Motor neuron (in vitro differentiated cells): ENCODE results near the gene F3. TPM values are rescaled to one million over a fixed set of nuclear protein-coding genes. Genes with fewer than 3 reads are reported as not detected.
"Not testable (repeated sequence)": the region's sequence is repeated elsewhere in the genome, so short reads cannot be mapped to it uniquely, and the experiment has no call there.

Source experiments
- ATAC-seq, 8 experiments: fragments of 200-7000 bp; cut with Tn5 transposase; replicated peaks in 6 of 8; 2 replicates each; pipeline ENCODE4 v1.8.0; 2021; ENCODE audit warnings: mild to moderate bottlenecking in 8 of 8, moderate library complexity in 8 of 8
- H3K27ac ChIP-seq, 2 donors: fragments of 250-450 bp; sonication (Bioruptor Pico); 2 replicates each; pipeline ENCODE4 v1.9.0; 2021; ENCODE audit warnings: antibody characterized with exemption in 2 of 2, mild to moderate bottlenecking in 2 of 2, moderate library complexity in 1 of 2
- H3K4me1 ChIP-seq, 2 donors: fragments of 250-450 bp; sonication (Bioruptor Pico); replicated peaks in 1 of 2; 2 replicates each; pipeline ENCODE4 v1.6.1; 2021; ENCODE audit warnings: antibody characterized with exemption in 2 of 2, mild to moderate bottlenecking in 2 of 2, moderate library complexity in 1 of 2
- H3K4me3 ChIP-seq, 5 donors: fragments of 250-450 bp; sonication (Bioruptor Pico); 2 replicates each; pipeline ENCODE4 v1.9.0; 2021; ENCODE audit warnings: antibody characterized with exemption in 5 of 5, mild to moderate bottlenecking in 5 of 5, moderate library complexity in 4 of 5
- WGBS, 10 experiments: fragments of 450-650 bp; shearing (Covaris generic); methylation state at CpG; one replicate each; pipeline ENCODE4 v1.0.0; 2022; 5-methylcytosine and 5-hydroxymethylcytosine counted together
- in situ Hi-C, 9 experiments: fragments of 400-800 bp; cut with MboI; loops; one replicate each; pipeline ENCODE4 v1.15.0; 2021; ENCODE audit warnings: low sequenced_read_pairs in 9 of 9, low pct_unique_long_range_greater_than_20kb in 2 of 9; ENCODE audit not compliant: unreplicated experiment in 9 of 9
- total RNA-seq, 8 experiments: library from RNA; unstranded; fragments of 300-600 nt; gene quantifications; 2 replicates each; pipeline versions ENCODE4 v1.2.3 to v1.2.4, GENCODE V29; 2022

The F3 gene
- total RNA-seq = 100 to 1,000 TPM in 2 of 8 experiments, 10 to 100 TPM in 1, 1 to 10 TPM in 5; 1.2 to 265 (median 3.2) TPM

DNA sequence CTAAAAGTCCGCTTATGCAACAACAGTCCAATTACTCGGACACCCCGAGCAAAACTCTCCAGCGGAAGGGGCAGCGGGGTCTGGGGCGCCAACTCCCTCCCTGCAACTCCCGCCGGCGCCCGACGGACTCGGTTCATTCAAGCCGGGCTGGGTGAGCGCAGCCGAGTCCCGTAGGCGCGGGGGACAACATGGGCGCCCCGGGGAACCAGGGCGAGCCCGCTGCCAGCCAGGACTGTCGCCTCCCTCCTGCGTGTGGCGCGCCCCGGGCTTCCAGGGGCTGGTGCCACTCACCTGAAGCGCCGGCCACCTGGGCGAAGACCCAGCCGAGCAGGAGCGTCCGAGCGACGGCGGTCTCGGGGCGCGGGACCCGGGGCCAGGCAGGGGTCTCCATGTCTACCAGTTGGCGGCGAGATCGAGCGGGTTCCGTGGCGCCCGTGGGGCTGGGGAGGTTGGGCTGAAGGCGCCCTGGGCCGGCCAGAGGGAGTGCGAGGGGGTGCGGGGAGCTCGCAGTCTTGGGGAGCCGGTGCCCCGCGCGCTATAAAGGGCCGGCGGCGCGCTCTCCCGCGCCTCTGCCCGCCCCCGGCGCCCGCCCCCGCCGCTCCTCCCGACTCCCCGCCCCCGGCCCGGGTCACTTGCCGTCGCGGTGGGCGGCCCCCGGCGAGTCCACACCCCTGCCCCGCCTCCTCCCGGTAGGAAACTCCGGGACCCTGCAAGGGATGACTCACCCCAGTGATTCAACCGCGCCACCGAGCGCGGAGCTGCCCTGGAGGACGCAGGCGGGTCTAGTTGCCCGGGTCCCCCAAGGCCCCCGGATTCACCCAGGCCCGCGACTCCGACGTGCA lies at the start of gene F3:
F3 (minus strand) TSS at position 514 of the 842 bp plus-strand sequence; CDS start at position 391, 123 bp downstream.
- WGBS, 10 experiments = 0 to 2% (median 1%) methylated on average over 1 to 32 of the region's 94 CpGs; no CpG with 5 or more reads in 5 of the 10 experiments

DNA sequence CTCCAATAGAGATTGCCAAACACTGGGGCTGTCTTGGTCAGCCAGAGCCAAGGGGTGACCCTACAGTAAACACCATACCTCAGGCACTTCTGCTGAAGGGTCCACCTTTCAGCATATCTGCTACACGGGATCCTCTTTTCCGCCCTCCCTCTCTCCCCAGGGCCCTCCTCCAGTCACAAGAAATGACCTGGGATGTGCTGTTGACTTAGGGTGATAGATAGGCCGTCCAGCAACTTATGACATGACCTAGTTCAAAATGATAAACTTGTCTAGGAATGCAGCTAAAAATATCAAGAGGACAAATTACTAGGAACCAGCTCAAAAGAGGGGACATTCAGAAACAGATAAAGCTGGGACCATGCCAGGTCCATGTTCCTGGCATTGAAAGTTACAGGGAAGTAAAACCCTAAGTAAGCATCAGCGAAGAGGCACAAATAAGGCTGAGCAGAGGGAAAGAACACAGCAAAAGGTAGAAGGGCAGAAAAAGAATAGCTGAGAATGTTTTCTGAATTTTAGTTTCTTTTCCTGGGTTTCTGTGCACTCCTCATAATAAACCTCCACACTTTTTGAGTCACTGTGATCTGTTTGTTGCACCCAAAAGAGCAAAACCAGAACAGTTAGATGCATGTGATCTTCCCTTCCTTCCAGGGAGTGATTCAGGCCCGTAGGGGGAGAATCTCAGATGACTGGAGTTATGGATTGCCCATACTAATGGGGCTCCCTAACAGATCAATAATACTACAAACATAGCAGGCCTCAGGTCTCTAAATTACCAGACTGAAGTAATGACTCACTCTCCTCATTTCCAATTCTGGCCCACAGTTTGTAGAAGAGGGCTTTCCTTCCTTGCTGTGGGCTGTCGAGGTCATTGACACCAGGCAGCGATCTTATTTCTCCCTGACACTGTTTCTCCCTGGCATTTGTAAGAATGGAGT lies 48.9 kb upstream of the F3 start:
- in situ Hi-C loops = no loop called here
- ATAC-seq = peak in 7 of 8 experiments; percentile 42 to 78 (median 70)
- WGBS, 10 experiments = 21 to 100% (median 77%) methylated on average over 1 to 7 of the region's 7 CpGs

More for the DNA sequence above, at the start of gene F3:
- in situ Hi-C loops = loop anchor here in 1 of 9 experiments (25.0 kb wide), 2 partner anchors 271 to 521 kb away; partner anchors contain the start of genes ALG14 and SLC44A3
- H3K4me1 ChIP-seq = no peaks in the 10 kb centered on the region
- ATAC-seq = peak; percentile 75 to 97 (median 96)
- peak within 1 kb of the TSS in 1 of 2 donors; percentile 2 for H3K27ac ChIP-seq
- H3K4me3 ChIP-seq = peak within 1 kb of the TSS; percentile 47 to 69 (median 50)

DNA sequence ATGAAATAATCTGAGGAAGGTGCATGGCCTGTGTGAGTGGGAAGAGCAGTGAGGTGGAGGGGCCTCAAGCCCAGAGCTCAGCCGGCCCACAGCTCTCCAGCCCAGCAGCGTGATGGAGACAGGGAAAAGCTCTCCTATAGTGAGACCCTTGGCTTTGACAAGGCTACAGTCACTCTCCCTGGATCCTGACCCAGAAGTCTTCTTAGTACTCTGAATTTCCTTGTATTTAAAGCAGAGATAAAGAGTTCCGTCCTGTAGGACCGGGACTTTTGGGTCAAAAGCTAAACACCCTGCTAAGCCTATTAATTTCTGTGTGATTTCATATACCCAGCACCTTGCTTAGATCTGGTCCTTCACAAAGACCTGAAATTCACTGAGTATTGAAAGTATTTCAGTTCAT lies 48.2 kb upstream of the F3 start:
- no peak for ATAC-seq
- Histone ChIP-seq H3K27ac (no peak overlapping the region), H3K4me1 (peaks cover 28 to 33% of the 10 kb centered on the region in 2 donors), H3K4me3 (no peak overlapping the region)
- in situ Hi-C loops = no loop called here
- WGBS, 10 experiments = 89 to 100% (median 96%) methylated on average over 1 to 4 of the region's 4 CpGs; no CpG with 5 or more reads in 2 of the 10 experiments

More for the DNA sequence above, 48.9 kb upstream of the F3 start:
- H3K4me1 ChIP-seq = peaks cover 29 to 41% of the 10 kb centered on the region in 2 donors
- no peak overlapping the region for H3K27ac ChIP-seq
- H3K4me3 ChIP-seq = no peak overlapping the region

DNA sequence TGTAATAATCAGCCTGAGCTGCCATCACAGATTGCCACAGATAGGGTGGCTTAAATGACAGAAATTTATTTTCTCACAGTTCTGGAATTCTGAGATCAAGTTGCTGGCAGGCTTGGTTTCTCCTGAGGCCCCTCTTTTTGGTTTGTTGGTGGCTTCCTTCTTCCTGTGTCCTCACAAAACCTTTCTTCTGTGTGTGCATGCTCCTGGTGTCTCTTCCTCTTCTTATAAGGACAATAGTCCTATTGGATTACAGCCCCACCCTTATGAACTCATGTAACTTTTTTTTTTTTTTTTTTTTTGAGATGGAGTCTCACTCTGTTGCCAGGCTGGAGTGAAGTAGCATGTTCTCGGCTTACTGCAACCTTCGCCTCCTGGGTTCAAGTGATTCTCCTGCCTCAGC lies 41.0 kb upstream of the F3 start:
- in situ Hi-C loops = no loop called here
- ATAC-seq = no peak
- no peaks in the 10 kb centered on the region for H3K4me1 ChIP-seq
- H3K4me3 ChIP-seq = no peak overlapping the region
- 25 to 100% (median 71%) methylated on average over 1 to 2 of the region's 2 CpGs; no CpG with 5 or more reads in 4 of the 10 experiments for WGBS, 10 experiments
- no peak overlapping the region for H3K27ac ChIP-seq

DNA sequence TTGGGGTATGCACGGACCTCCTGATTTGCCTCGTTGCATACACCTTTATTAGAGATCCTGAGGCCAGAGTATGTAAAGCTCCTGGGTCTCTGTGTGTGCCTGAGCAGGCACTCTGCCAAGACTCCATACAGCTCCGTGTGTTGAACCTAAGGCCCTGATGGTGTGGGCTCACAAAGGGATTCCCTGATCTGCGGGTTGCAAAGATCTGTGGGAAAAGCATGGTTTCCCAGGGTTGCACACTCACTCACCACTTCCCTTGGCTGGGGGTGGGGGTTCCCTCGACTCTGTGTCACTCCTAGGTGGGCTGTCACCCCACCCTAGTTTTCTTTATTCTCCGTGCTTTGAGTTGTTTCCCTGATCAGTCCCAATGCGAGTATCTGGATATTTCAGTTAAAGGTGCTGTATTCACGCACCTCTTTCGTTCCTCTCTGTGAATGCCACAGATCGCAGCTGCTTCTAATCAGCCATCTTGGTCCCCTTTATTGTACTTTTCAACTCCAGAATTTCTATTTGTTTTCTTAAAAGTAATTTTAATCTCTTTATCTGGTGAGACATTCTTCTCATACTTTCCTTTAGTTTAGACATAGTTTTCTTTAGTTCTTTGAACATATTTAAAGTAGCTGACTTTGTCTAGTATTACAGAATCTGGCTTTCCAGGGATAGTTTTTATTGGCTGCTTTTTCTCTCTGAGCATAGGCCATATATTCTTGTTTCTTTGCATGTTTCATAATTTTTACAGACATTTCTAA lies 39.0 kb upstream of the F3 start:
- WGBS, 10 experiments = 73 to 100% (median 93%) methylated on average over 5 to 9 of the region's 10 CpGs

DNA sequence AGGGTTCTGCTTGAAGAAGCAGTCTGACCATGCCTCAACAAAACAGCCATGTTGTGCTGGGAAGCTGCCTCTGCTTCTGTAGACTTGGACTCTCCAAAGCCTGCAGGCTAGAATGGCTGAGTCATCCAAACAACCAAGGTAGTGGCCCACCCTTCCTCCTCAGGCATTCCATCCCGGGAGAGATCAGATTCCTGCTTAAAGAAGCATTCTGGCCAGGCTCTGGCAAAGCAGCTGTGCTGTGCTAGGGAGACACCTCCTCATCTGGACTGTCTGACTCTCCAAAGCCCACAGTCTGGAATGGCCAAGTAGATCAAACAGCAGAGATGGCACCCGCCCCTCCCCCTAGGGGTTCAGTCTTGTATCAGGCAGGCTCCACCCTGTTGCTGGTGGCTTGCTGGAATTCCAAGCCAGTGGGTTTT lies 38.3 kb upstream of the F3 start:
- H3K27ac ChIP-seq = no peak overlapping the region

More for the DNA sequence above, 39.0 kb upstream of the F3 start:
- no peaks in the 10 kb centered on the region for H3K4me1 ChIP-seq
- H3K4me3 ChIP-seq = no peak overlapping the region
- in situ Hi-C loops = no loop called here
- ATAC-seq = peak in 3 of 8 experiments; percentile 7 to 32 (median 7)
- H3K27ac ChIP-seq = no peak overlapping the region

DNA sequence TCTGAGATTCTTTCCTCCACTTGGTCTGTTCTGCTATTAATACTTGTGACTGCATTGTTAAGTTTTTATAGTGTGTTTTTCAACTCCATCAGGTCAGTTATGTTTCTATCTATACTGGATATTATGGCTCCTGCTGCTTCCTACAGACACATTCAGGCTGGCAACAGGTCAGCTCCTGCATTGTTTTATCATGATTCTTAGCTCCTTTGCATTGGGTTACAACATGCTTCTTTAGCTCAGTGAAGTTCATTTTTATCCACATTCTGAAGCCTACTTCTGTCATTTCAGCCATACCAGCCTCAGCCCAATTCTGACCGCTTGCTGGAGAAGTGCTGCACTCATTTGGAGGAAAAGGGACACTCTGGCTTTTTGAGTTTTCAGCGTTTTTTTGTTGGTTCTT lies 37.3 kb upstream of the F3 start:
- H3K27ac ChIP-seq = no peak overlapping the region
- no peak overlapping the region for H3K4me3 ChIP-seq
- no peak for ATAC-seq
- in situ Hi-C loops = no loop called here
- 57 to 100% (median 88%) methylated on average over 1 to 2 of the region's 2 CpGs; no CpG with 5 or more reads in 1 of the 10 experiments for WGBS, 10 experiments
- no peaks in the 10 kb centered on the region for H3K4me1 ChIP-seq

More for the DNA sequence above, 38.3 kb upstream of the F3 start:
- peak in 4 of 8 experiments; percentile 9 to 100 (median 99) for ATAC-seq
- in situ Hi-C loops = no loop called here
- 45 to 60% (median 50%) methylated on average over 1 of the region's 2 CpGs; no CpG with 5 or more reads in 7 of the 10 experiments for WGBS, 10 experiments
- Histone ChIP-seq H3K4me3 (no peak overlapping the region), H3K4me1 (no peaks in the 10 kb centered on the region)

DNA sequence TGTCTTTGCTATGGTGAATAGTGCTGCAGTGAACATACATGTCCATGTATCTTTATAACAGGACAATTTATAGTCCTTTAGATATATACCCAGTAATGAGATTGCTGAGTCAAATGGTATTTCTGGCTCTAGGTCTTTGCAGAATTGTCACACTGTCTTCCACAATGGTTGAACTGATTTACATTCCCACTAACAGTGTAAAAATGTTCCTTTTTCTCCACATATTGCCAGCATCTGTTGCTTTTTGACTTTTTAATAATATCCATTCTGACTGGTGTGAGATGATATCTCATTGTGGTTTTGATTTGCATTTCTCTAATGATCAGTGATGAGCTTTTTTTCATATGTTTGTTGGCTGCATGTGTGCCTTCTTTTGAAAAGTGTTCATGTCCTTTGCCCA lies 32.4 kb upstream of the F3 start:
- ATAC-seq = peak in 2 of 8 experiments; percentile 59 to 77
- in situ Hi-C loops, H3K27ac ChIP-seq, H3K4me3 ChIP-seq, H3K4me1 ChIP-seq: not testable (repeated sequence)

DNA sequence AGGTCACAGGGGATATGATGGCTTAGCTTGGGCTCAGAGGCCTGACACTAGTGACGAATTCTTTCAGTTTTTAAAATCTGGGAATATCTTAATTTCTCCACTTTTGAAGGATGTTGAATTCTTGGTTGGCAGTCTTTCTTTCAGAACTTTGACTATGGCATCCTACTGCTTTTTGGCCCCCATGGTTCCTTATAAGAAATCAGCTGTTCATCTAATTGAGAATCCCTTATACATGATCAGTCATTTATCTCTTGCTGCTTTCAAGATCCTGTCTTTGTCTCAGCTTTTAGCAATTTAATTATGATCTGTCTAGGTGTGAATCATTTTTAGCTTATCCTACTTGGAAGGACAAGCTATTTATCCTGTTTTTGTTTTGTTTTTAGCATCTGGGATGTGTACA lies 31.2 kb upstream of the F3 start:
- in situ Hi-C loops = no loop called here
- no peak for ATAC-seq

DNA sequence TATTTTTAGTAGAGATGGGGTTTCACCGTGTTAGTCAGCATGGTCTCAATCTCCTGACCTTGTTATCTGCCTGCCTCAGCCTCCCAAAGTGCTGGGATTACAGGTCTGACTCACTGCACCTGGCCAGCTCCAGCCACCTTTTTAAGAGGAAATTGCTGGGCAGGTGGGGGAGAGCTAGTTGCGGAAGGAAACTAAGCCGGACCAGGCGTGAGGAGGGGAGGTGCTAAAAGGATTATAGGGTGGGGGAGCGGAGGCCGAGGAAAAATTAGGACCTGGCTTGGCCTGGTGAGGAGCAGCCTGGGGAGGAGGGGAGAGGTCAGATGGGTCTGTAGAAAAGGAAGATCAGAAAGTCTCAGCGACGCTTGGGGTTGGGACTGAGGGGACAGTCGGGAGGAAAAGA lies 29.4 kb upstream of the F3 start:
- H3K4me3 ChIP-seq, H3K27ac ChIP-seq, H3K4me1 ChIP-seq, in situ Hi-C loops, ATAC-seq: not testable (repeated sequence)
- 75 to 100% (median 88%) methylated on average over 2 to 8 of the region's 9 CpGs; no CpG with 5 or more reads in 5 of the 10 experiments for WGBS, 10 experiments

More for the DNA sequence above, 31.2 kb upstream of the F3 start:
- Histone ChIP-seq H3K27ac (no peak overlapping the region), H3K4me3 (no peak overlapping the region), H3K4me1 (no peaks in the 10 kb centered on the region)
- WGBS, 10 experiments = 57 to 100% (median 90%) methylated on average over 1 of the region's 1 CpG; no CpG with 5 or more reads in 3 of the 10 experiments

DNA sequence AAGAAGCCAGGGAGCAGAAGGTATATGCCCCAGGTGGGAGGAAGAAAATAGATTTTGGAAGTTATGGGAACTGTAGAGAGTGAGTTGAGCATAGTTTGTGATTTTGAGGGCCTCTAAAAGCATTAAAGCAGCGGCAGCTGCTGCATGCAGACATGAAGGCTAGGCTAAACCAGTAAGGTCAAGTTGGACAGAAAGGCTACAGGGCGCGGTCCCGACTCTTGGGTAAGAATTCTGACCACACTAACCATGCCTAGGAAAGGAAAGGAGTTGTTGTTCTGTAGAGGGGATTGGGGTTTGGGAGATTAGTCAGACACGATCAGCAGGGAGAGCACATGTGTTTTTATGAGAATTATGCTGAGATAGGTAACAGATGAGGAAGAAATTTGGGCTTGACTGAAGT lies 27.2 kb upstream of the F3 start:
- H3K4me3 ChIP-seq, in situ Hi-C loops, H3K27ac ChIP-seq, ATAC-seq, H3K4me1 ChIP-seq: not testable (repeated sequence)
- 0 to 88% (median 83%) methylated on average over 1 to 5 of the region's 5 CpGs; no CpG with 5 or more reads in 4 of the 10 experiments for WGBS, 10 experiments

DNA sequence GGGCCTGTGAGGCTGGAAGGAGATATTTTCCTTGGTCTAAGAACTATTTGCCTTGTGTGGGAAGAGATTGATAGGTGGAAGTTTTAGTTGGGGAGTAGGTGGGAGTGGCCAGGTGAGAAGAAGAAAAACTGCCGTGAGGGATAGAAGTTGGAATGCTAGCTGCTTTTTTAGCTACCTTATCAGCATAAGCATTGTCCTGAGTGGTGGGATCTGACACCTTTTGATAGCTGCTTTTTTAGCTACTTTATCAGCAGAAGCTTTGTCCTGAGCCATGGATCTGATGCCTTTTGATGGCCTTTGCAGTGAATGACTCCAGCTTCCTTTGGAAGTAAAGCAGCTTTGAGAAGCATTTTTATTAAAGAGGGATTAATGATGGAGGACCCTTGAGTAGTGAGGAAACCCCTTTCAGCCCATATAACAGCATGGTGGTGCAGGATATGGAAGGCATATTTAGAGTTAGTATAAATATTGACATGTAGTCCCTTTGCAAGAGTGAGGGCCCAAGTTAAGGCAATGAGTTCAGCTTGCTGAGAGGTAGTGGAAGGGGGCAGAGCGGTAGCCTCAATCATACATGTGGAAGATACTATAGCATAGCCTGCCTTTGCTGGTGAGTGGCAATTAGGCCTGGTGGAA lies 26.5 kb upstream of the F3 start:
- H3K4me1 ChIP-seq, H3K4me3 ChIP-seq, in situ Hi-C loops, ATAC-seq, H3K27ac ChIP-seq: not testable (repeated sequence)
- 67 to 100% (median 92%) methylated on average over 1 to 2 of the region's 2 CpGs; no CpG with 5 or more reads in 1 of the 10 experiments for WGBS, 10 experiments
